ENCODE results near the gene NKIRAS1.
A peak's percentile ranks its signal among the peaks of the same experiment; 100 is the strongest.
"Not testable (repeated sequence)": the region's sequence is repeated elsewhere in the genome, so short reads cannot be mapped to it uniquely, and the experiment has no call there.

The NKIRAS1 gene

DNA sequence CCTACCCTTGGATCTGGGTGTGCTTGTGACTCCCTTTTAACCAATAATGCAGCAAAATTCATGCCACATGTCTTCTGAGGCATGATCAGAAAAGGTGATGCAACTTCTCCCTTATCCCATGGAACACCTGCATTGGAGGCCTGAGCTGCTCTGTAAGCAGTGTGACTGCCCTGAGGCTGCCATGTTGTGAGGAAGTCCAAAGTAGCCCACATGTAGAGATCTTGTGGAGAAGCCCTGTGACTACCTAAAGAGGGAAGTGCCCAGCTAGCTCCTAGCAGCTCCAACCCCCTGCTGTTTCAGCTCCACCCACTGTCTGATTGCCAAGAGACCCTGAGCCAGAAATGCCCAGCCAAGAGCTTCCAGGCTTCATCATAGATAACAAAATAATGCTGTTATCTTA lies 21.9 kb upstream of the NKIRAS1 start:
- no peak for DNase-seq

DNA sequence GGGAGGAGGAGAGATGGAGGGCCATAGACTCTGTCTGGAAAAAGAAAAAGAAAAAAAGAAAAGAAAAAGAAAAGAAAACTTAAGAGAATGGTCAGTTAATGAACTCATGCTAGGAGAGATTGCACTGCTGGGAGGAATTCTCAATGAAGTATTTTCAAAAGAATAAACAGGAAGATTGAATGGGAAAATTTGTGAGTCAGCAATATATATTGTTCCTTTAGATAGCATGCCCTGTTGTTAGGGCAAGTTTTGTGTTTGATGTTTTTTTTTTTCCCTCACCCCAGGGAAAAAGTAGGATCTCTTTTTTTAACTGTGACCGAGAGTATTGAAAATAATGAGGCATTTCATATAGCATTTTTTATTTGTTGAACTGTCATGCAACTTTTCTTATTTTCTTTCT lies 20.5 kb upstream of the NKIRAS1 start:
- DNase-seq, result no peak

DNA sequence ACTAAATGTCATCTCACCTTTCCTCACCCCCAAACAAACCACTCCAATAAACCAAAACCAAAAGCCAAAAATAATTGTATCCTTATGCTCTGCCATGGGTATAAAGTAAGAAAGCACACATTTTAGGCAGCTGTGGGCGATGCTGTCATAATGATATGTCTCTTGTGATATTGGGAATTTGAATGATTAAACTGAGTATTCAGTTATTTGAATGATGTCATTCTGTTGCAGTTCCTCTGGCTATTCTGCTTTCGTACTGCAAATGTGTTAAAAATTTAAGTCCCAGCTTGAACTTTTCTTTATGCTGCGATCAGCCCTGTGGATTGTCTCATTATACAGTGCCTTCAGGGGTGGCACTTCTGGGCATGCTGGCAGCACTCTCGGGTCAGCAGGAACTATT lies 17.5 kb upstream of the NKIRAS1 start:
- no peak for DNase-seq

DNA sequence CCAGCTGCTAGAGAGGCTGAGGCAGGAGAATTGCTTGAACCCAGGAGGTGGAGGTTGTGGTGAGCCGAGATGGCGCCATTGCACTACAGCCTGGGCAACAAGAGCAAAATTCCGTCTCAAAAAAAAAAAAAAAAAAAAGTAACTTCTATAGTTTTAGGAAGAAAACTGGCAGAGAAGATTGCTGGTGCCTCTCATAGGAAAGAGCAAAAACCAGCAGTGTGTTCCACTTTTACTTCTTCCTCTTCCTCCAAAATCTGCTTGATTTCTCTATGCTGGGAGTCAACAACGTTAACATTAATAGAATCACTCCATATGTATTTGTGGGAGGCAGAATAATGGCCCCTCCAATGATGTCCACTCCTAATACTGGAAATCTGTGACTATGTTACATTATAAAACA lies 15.8 kb upstream of the NKIRAS1 start:
- no peak for DNase-seq

DNA sequence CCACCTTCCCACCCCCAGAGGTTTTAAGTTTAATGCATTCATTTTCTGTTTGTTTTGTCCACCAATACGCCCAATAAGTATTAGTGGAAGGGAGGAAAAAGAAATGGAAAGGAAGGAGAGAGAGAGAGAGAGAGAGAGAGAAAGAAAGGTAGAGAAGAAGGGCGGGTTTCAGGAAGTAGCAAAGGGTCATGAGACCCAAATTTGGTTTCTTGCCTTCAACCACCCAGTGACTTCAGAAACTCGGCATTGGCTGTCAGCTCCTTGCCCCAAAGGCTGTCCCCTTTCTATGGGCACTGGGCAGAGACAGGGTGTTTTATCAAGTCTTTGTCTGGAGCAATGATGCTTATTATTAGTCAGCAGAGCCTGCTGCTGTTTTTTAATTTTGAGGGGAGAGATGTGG lies 14.8 kb upstream of the NKIRAS1 start:
- no peak for DNase-seq

DNA sequence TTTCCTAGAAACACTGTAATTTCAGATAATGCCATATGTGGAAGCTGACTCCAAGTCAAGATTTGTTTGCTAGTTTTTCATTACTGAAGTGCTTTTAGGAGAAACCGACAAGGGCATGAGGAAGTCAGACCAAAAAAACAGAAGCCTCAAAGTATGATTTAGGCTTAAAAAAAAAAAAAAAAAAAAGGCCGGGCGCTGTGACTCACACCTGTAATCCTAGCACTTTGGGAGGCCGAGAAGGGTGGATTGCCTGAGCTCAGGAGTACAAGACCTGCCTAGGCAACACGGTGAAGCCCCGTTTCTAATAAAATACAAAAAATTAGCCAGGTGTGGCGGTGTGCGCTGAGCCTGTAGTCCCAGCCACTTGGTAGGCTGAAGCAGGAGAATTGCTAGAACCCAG lies 11.7 kb upstream of the NKIRAS1 start:
- no peak for DNase-seq

DNA sequence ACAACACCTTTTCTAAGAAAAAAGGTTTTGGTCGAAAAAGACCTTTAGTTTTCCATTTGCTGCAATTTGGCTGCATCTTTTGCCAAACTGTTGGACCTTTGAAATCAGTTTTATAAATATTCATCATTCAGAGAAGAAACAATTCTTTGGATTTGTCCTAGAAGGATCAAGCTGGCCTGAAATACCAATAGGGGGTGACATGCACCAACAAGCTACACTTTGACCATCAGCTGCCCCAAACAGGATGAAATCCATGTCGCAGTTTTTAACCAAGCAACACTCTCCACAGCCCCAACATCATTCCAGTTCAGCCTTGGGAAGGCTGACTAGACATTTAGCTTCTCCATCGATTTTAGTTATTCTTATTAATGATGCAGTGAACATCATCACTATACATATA lies 9.9 kb upstream of the NKIRAS1 start:
- DNase-seq, result no peak

GRCh38 chr3:23926246-23926645 lies 9.5 kb upstream of the NKIRAS1 start:
- DNase-seq, result no peak

DNA sequence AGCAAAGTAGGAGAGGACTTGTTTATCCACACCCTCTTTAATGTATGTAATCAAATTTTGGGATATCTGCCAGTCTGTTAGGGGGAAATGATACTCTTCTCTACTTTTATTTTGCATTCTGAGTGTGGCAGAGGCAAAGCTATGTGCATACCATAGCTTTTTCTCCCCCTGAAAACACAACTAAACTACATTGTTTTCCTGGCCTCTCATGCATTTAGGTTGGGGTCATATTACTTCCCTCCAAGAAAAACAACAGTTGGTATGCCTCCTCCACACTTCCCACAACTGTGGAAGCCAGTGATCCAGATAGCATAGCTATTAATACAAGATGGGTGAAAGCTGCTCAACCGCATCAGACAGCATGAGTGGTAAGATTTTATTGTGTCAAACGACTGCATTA lies 7.0 kb upstream of the NKIRAS1 start:
- DNase-seq, result no peak

DNA sequence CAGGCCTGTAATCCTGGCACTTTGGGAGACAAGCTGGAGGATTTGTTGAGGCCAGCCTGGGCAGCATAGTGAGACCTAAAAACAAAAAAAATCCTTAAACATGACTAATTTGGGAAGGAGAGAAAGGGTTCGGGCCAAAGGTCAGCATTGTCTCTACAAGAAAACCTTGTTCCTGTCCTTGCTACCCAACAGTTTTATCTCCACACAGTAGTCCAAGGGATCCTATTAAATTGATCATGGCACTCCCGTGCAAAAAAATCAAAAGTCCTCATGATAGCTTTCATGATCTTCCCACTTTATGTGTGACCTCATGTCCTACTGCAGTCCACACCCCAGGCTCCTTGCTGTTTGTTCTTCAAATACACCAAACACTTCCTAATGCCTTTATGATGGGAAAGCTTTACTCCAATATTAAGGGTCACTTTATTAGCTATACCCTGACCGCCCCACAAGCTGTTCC lies 4.3 kb upstream of the NKIRAS1 start:
- no peak for DNase-seq

DNA sequence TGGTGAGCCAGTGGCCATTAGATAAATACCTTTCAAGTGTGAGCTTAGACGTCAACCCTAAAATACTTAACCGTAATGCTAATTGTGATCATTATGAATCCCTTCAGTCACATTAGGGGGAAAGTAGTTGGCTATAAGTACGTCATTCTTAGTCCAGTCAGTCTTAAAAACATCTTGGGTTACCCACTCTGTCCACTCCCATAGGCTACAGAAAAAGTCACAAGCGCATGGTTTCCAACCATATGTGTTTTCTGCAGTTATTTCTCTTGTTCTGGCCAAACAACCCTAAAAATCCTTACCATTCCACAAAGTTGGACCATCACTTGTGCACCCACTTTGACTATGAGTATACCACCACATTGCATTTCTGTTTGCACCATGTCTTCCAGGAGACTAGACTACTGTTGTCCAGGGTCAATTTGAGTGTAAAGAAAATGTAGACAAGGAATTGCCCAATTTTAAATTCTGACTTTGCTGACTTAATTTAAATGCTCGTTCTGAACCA lies 3.4 kb upstream of the NKIRAS1 start:
- DNase-seq, result no peak

GRCh38 chr3:23919628-23920027 lies 2.8 kb upstream of the NKIRAS1 start:
- no peak for DNase-seq

DNA sequence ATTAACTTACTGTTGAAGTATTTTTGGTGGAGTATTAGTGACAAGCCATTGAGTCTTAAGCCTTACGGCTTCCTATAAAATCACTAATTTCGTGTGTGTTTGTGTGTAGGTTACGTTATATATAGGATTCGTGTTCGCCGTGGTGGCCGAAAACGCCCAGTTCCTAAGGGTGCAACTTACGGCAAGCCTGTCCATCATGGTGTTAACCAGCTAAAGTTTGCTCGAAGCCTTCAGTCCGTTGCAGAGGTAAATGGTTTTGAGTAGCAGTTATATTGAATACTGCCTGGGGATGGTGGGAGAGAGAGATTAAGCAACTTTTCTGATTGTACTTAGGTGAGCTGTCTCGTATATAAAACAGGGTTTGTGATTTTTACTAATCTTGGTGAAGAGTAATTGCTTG lies 1.5 kb upstream of the NKIRAS1 start:
- DNase-seq, result not testable (repeated sequence)

DNA sequence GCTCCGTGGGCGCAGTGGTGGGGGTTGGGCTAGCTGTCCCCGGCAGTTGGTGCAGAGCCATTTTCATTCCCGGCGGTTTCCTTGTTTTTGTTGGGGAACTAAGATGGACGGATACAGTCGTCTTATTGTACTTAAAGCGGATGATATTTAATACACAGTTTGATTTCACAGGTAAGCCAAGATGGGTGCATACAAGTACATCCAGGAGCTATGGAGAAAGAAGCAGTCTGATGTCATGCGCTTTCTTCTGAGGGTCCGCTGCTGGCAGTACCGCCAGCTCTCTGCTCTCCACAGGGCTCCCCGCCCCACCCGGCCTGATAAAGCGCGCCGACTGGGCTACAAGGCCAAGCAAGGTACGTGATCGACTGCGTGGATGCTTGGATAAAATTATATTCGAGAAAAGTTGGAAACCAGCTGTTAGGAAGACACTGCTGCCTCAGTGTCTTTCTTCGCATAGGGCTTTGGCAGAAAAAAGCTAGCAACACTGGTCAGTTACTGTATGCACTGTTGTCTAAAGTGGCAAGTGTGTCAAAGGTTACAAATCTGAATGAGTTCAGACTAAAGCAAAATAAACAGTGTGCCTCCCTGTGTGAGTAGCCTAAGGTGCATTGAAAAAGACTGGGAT lies 1.0 kb upstream of the NKIRAS1 start:
- peak; percentile 49 for DNase-seq

DNA sequence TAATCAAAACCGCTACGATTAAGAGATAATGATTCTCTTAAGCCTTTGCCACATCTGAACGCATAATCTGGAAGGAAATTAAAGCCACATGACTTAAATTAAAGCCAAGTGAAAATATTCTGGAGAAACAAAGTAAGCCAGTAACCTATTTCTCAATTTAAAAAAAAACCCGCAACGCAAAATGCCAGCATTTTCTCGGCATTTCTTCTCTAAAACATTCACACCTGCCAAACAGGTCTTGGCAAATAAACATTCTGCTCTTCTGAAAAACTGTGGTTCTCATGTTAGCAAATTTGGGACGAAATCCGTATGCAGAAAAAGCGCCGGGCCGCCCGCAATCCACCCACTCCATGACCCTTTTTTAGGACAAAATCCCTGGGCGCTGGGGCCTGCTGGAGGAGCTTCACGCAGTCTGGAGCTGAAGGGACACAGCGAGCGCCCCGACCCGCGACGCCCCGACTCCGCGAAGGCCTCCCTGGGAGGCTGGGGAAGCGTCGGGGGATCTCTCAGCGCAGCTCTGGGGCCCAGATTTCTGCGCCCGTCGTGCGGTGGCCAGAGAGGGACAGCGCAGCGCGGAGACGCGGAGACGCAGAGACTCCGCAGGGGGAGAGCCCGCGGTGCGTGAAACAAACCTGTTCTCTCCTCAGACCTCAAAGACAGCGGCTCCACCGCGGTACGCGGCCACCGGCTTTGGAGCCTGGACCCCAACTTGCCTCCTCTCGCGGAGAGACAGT lies 471 bp downstream of the NKIRAS1 start:
- no peak for DNase-seq

DNA sequence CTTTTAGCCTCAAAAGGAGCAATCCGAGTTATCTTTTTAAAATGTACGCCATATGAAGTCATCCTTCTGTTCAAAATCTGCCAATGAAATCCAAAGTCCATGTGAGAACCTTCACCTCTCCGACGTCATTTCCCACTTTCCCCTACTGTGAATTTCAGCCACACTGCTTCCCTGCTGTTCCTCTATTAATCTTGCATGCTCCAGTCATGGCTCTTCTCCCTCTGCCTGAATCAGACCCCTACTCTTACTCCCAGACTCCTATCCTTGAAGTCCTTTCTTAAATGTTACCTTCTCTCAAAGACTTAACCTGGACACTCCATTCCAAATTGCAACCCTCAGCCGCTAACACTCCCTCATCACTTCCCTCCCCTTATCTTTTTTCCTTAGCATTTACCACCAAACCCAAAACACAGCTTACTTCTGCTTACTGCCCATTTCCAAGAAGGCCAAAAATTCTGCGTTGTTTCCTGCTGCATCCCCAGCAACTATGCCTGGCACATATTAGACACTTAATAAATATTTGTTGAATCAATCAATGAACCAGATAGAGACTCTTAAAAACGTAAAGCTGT lies 1.2 kb downstream of the NKIRAS1 start:
- no peak for DNase-seq

DNA sequence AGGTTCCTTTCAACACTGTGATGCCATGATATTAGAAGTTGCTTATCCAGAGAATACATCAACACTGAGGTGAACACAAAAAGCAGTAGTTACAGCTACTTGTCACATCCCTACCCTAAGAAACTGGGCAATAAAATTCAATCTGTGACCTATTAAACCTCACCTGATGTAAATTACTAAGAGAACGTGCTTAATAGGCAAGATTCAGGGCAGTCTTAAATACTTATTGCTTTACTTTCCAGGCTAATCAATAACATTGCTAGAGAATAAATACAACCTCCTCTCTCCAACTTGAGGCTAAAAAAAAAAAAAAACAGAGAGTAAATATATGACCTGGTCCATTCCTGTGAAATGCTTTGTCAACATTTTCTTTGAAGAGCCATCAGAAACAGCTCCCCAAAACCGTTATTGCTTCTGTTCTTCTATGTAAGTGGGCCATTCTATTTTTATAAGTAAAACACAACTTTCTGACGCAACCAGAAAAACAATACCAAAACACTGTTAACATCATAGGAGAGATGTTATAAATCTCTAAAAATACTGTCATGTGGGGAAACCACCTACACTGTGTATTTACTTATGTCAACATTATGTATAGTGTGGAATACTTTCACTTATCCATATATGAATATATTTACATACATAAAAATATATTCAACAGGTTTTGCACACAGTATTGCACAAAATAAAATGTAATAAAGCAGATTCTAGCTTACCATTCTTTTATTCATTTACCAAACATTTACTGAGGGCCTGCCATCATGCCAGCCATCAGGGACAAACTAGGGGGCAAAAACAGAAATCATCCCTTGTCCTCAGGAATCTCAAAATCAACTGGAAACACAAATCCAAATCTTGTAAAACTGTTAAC lies 2.7 kb downstream of the NKIRAS1 start:
- DNase-seq, result no peak

DNA sequence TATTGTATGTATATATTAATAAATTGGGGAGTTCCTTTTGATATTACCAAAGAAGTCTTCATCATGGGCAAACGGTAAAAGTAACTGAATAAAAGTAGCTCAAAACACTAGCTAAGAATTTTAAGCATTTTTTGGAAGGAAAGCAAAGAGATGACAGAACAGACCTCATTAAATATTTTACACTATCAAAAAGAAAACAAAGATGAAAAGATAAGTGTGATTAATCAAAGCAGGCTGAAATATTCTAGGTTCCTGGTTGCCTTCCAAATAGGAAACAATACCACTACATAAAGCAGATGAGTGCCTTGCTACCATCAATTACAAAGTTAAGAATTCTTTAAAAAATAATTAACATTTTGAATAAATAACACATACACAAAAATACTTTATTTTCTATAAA lies 3.6 kb downstream of the NKIRAS1 start:
- DNase-seq, result no peak

DNA sequence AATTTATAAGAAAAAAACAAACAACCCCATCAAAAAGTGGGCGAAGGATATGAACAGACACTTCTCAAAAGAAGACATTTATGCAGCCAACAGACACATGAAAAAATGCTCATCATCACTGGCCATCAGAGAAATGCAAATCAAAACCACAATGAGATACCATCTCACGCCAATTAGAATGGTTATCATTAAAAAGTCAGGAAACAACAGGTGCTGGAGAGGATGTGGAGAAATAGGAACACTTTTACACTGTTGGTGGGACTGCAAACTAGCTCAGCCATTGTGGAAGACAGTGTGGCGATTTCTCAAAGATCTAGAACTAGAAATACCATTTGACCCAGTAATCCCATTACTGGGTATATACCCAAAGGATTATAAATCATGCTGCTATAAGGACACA lies 4.5 kb downstream of the NKIRAS1 start:
- not testable (repeated sequence) for DNase-seq

GRCh38 chr3:23911397-23911796 lies 5.4 kb downstream of the NKIRAS1 start:
- no peak for DNase-seq

GRCh38 chr3:23909341-23909740 lies 7.4 kb downstream of the NKIRAS1 start:
- no peak for DNase-seq

GRCh38 chr3:23904545-23904944 lies 12.2 kb downstream of the NKIRAS1 start:
- no peak for DNase-seq

GRCh38 chr3:23900744-23901143 lies 16.0 kb downstream of the NKIRAS1 start:
- no peak for DNase-seq
